A673 (cell line): ENCODE data around the gene PTGES3L. TPM values are rescaled to one million over a fixed set of nuclear protein-coding genes. Genes with fewer than 3 reads are reported as not detected.
A peak's percentile ranks its signal among the peaks of the same experiment; 100 is the strongest.
"Not testable (repeated sequence)": the region's sequence is repeated elsewhere in the genome, so short reads cannot be mapped to it uniquely, and the experiment has no call there.

Experiments used
- BruUV-seq: library from RNA; stranded (reverse); fragments of 400-500 nt; replicated peaks from 2 replicates; lab custom pipeline; 2021; lab: Mats Ljungman, UMichigan
- CTCF ChIA-PET: fragments of 300-600 bp; sonication (Branson Sonifier 250); formaldehyde crosslinking; loops from one replicate; lab custom pipeline; 2022; ENCODE audit warnings: antibody characterized with exemption; lab: Charles Lee
- POLR2A ChIA-PET: fragments of 300-600 bp; sonication (Branson Sonifier 250); formaldehyde crosslinking; loops from one replicate; lab custom pipeline; 2022; ENCODE audit warnings: antibody characterized with exemption; ENCODE audit not compliant: low non-redundant PET; lab: Charles Lee
- DNase-seq: peaks from one replicate; pipeline ENCODE4 v3.0.0-alpha.2; 2015; ENCODE audit warnings: low spot score
- H3K27ac ChIP-seq: fragments of 200-600 bp; sonication (generic); 2 replicates; pipeline ENCODE4 v1.5.1; 2016; ENCODE audit warnings: mixed run types, low read depth, mild to moderate bottlenecking, mixed read lengths, antibody characterized with exemption, low read length; ENCODE audit not compliant: poor library complexity, severe bottlenecking
- H3K27me3 ChIP-seq: fragments of 200-600 bp; sonication (generic); replicated peaks from 2 replicates; pipeline ENCODE4 v1.6.1; 2017; ENCODE audit warnings: mixed run types, low read depth, mild to moderate bottlenecking, mixed read lengths, antibody characterized with exemption, low read length; ENCODE audit not compliant: insufficient read depth, poor library complexity
- H3K36me3 ChIP-seq: fragments of 200-600 bp; sonication (generic); 2 replicates; pipeline ENCODE4 v1.6.1; 2016; ENCODE audit warnings: mixed run types, mild to moderate bottlenecking, mixed read lengths, antibody characterized with exemption, low read length; ENCODE audit not compliant: insufficient read depth, poor library complexity, severe bottlenecking
- H3K4me1 ChIP-seq: fragments of 200-600 bp; sonication (generic); 2 replicates; pipeline ENCODE4 v1.6.1; 2017; ENCODE audit warnings: mixed run types, mild to moderate bottlenecking, mixed read lengths, antibody characterized with exemption, low read length; ENCODE audit not compliant: insufficient read depth, poor library complexity, severe bottlenecking
- H3K4me3 ChIP-seq: fragments of 200-600 bp; sonication (generic); 2 replicates; pipeline ENCODE4 v1.5.1; 2016; ENCODE audit warnings: low read depth, mixed run types, mild to moderate bottlenecking, mixed read lengths, low read length; ENCODE audit not compliant: poor library complexity, severe bottlenecking
- H3K9me3 ChIP-seq: fragments of 200-600 bp; sonication (generic); 2 replicates; pipeline ENCODE4 v1.6.1; 2016; ENCODE audit warnings: mixed run types, low read depth, mild to moderate bottlenecking, mixed read lengths, antibody characterized with exemption, low read length; ENCODE audit not compliant: poor library complexity, severe bottlenecking
- CTCF ChIP-seq: fragments of 300-800, 200-600 bp; sonication (generic); conservative IDR thresholded peaks from 2 replicates; pipeline ENCODE4 v1.5.1; 2017; ENCODE audit warnings: low read depth, mild to moderate bottlenecking, antibody characterized with exemption, low read length, moderate library complexity, mixed read lengths
- EZH2 ChIP-seq: fragments of 200-600 bp; sonication (generic); IDR thresholded peaks from 2 replicates; pipeline ENCODE4 v1.6.1; 2017; ENCODE audit warnings: borderline replicate concordance, low read depth, mild to moderate bottlenecking, mixed read lengths, antibody characterized with exemption, low read length; ENCODE audit not compliant: poor library complexity, severe bottlenecking
- intact Hi-C: fragments of 100-400 bp; cut with micrococcal nuclease; formaldehyde crosslinking; loops from one replicate; pipeline ENCODE4 v1.10.0; 2022; ENCODE audit not compliant: unreplicated experiment
- total RNA-seq: library from RNA; stranded (reverse); gene quantifications from 2 replicates; pipeline ENCODE4 v1.2.3, GENCODE V29; 2021

The PTGES3L gene
- total RNA-seq, 1 experiment from 2014 or later = 0.64 TPM

GRCh38 chr17:42980766-42981397, 1.0 kb upstream of the PTGES3L start:
- H3K9me3 ChIP-seq = no peaks in the 10 kb centered on the region
- CTCF ChIA-PET = no interaction called here
- POLR2A ChIA-PET = no interaction called here
- no peaks in the 10 kb centered on the region for H3K36me3 ChIP-seq
- H3K27ac ChIP-seq = peak overlapping the region; percentile 68
- no peak for DNase-seq
- no peaks in the 10 kb centered on the region for H3K27me3 ChIP-seq
- BruUV-seq = no TSS peak
- H3K4me1 ChIP-seq = no peaks in the 10 kb centered on the region
- H3K4me3 ChIP-seq = peak overlapping the region; percentile 81
- no peak for TF ChIP-seq CTCF
- TF ChIP-seq EZH2 = no peak
- intact Hi-C loops = no loop called here

- Histone ChIP-seq H3K4me3 (peak within 1 kb of the TSS; percentile 81), H3K27ac (peak within 1 kb of the TSS; percentile 68), H3K9me3 (no peaks in the 10 kb centered on the region), H3K27me3 (no peaks in the 10 kb centered on the region), H3K36me3 (no peaks in the 10 kb centered on the region), H3K4me1 (no peaks in the 10 kb centered on the region)
- CTCF ChIA-PET = no interaction called here
- no TSS peak for BruUV-seq
- intact Hi-C loops = no loop called here
- TF ChIP-seq EZH2 (no peak), CTCF (no peak)
- POLR2A ChIA-PET = no interaction called here
- DNase-seq = peak; percentile 89
These were observed 440 bp upstream of the PTGES3L start, which contains the start of gene RUNDC1 for GRCh38 chr17:42980274-42980765. TSS of gene RUNDC1 (plus strand) at chr17:42980565. CDS start at chr17:42980577, 12 bp downstream.

GRCh38 chr17:42975701-42976100, 4.2 kb downstream of the PTGES3L start:
- intact Hi-C loops, CTCF ChIA-PET, H3K4me1 ChIP-seq, H3K27ac ChIP-seq, H3K9me3 ChIP-seq, H3K27me3 ChIP-seq, BruUV-seq, DNase-seq, POLR2A ChIA-PET, H3K36me3 ChIP-seq, H3K4me3 ChIP-seq: not testable (repeated sequence)

- intact Hi-C loops = no loop called here
- Histone ChIP-seq H3K4me1 (no peaks in the 10 kb centered on the region), H3K27ac (no peak overlapping the region), H3K4me3 (no peak overlapping the region), H3K36me3 (no peaks in the 10 kb centered on the region), H3K27me3 (no peaks in the 10 kb centered on the region), H3K9me3 (no peaks in the 10 kb centered on the region)
- ChIA-PET CTCF (no interaction called here), POLR2A (no interaction called here)
- no TSS peak for BruUV-seq
- DNase-seq = no peak
- TF ChIP-seq CTCF (no peak), EZH2 (no peak)
These were observed 4.6 kb downstream of the PTGES3L start for GRCh38 chr17:42975265-42975664.

- POLR2A ChIA-PET, H3K36me3 ChIP-seq, intact Hi-C loops, H3K27ac ChIP-seq, CTCF ChIA-PET, DNase-seq, H3K4me3 ChIP-seq, BruUV-seq, H3K9me3 ChIP-seq, H3K4me1 ChIP-seq, H3K27me3 ChIP-seq: not testable (repeated sequence)
These were observed 6.6 kb downstream of the PTGES3L start for GRCh38 chr17:42973323-42973722.
